GM19023 (cell line): ENCODE data around the gene SGSH.
"Not testable (repeated sequence)": the region's sequence is repeated elsewhere in the genome, so short reads cannot be mapped to it uniquely, and the experiment has no call there.

ENCODE experiments used
- ATAC-seq: cut with Tn5 transposase; IDR thresholded peaks from one replicate; pipeline ENCODE4 v1.9.1; 2021; ENCODE audit warnings: mild to moderate bottlenecking, moderate library complexity; ENCODE audit not compliant: unreplicated experiment

SGSH gene

GRCh38 chr17:80220054-80220735 lies at the start of gene SGSH, which contains the start of gene SLC26A11:
Gene SGSH (minus strand): TSS chr17:80220333. CDS start chr17:80220313, 20 bp downstream.
Gene SLC26A11 (plus strand): TSS chr17:80220427. CDS start chr17:80221561, 1,134 bp downstream.
- ATAC-seq = peak; percentile 51

- ATAC-seq = no peak
Measured at GRCh38 chr17:80269405-80269807, 49.3 kb upstream of the SGSH start.

DNA sequence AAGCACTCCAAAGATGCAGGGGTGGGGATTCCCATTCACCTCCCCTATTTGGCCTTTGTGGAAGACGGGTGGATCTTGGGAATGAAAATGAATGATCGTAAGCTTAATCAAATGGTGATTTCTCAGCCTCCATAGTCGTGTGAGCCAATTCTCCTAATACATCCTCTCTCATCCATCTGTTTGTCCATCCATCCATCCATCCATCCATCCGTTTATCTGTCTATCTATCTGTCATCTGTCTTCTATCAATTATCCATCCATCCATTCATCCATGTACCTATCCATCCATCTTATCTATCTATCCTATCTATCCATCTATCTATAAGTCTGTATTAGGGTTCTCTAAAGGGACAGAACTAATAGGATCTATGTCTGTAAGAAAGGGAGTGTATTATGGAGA lies 48.3 kb upstream of the SGSH start:
- no peak for ATAC-seq

GRCh38 chr17:80267391-80267790 lies 47.3 kb upstream of the SGSH start:
- ATAC-seq = no peak

DNA sequence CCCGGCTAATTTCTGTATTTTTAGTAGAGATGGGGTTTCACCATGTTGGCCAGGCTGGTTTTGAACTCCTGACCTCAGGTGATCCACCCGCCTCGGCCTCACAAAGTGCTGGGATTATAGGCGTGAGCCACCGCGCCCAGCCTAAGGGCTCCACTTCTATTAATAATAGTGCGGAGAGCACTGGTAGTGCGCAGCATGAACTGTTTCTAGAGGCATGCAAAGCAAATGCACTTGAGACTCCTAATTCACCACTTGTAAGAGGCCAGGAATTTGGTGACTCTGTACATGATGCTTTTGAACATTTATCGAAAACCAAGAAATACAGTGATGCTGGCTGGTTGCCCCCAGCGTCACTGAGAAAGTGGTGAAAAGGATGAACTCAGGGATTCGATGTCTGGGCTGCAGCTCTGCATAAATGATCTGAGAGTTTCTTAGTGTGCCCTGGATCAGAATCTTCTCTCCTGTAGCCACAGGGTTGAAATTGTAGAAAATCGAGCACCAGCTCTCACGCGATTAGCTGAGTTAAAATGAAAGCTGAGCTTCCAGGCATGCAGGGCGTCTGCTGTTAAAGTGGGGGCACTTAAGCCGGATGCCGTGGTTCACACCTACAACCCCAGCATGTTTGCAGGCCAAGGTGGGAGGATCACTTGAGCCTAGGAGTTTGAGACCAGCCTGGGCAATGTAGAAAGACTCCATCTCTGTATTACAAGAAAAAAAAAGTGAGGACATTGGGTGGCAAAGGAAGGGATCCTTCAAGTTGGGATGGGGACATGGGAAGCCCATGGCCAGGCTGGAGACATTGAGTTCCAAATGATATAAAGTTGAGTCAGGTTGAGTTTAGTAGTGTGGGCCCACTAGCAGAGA lies 45.3 kb upstream of the SGSH start:
- no peak for ATAC-seq

DNA sequence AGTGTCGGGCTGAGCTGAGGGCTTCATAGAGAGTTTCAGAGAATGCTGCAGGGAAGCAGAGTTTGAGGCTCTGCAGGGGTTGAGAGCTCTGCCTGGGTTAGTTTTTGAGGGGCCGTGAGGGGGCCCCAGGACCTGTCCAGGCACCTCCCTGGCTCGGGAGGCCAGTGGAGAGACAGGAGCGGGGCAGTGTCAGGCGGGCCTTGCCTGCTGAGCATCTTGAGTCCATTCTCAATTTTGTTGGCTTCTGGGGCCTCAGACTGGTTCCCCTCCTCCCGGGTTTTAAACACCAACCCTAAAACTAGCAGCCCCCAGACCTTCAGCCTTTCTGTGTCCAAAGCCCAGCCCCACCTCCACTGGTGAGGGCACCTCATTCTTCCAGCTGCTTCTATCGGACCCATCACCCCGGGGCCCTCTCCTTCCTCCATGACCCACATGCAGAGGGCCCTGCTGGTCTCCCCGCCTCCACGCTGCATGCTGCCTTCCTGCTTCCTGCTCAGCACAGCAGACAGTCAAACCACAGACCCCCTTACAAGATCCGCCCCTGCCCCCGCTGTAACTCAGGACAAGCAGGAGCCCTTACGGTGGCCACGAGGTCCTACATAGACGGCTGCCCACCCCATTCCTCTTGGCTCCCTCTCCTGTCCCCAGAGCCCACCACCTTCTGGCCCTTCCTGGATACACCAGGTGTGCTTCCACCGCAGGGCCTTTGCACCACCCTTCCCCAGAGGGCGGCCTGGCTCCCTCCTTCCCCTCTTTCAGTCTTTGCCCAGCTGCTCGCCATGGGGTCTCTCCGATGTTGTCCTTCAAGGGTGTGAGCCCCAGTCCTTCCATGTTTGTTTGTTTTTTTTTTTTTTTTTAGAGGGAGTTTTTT lies 44.3 kb upstream of the SGSH start:
- ATAC-seq = no peak

GRCh38 chr17:80263253-80264204 lies 43.4 kb upstream of the SGSH start:
- ATAC-seq = peak; percentile 39

DNA sequence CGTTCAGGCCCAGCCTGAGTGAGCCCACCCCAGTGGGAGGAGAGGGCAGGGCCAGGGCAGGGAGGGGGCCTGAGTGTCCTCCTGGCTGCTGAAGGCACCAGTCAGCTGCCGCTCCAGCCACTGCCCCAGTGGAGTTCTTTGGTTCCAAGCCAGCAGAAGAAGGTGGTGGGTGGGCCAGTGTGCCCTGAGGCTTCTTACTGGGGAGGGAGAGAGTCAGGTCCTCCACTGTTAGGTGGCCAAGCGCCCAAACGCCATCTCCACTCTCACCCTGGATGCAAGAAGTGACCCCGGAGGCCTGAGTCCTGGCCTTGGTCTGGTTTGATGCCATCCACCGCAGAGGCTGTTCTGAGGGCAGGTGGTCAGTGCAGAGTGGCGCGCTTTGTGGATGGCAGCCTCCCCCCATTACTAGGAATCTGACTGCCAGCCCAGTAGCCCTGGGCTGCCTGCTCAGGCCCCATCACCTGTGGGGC lies 42.7 kb upstream of the SGSH start:
- no peak for ATAC-seq

DNA sequence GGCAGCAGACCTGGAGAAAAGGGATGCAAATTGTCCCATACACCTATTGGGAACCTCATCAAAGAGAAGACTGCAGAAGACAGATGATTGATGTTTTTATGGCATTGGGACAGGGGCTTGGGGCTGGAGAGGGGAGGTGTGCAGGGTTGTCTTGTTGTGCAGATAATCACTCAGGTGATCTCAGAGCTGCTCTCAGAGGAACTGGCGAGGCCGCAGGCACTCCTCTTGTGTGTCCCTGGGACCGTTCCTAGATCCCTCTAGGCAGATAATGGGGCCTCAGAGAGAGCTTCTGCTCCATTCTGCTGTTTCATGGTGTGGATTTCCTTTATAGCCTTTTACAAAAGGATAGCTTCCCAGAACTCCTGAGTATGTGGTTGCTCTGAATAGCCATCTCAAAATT lies 42.2 kb upstream of the SGSH start:
- ATAC-seq = no peak

- no peak for ATAC-seq
Measured at GRCh38 chr17:80261895-80262279, 41.8 kb upstream of the SGSH start.

DNA sequence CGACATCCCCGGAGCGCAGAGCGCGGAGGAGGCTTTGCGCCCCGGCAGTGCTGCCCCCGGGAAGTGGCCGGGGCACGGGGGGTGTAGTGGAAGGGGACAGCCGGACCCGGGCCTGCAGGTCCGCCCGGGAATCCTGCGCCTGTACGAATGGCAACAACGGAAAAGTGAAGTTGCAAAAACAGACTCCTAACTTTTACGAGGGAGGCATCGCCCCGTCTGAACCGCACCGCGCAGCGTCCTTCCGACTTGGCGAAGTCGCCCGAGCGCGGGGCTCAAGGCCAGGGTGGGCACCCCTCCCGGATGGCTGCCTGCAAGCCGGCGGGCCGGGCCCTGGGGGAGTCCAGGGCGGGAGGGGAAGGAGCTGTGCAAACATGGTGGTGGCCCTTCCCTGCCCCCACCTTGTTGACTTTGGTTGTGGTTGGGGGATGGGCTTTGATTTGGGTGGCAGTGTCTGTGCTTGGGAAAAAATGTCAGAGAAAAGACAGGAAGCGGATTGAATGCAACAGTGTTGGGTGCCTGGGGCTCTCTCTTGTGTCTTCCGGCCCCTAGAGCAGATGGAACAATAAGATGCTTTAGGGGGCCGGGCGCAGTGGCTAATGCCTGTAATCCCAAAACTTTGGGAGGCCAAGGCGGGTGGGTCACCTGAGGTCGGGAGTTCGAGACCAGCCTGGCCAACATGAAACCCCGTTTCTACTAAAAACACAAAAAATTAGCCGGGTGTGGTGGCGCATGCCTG lies 41.2 kb upstream of the SGSH start:
- ATAC-seq = no peak

DNA sequence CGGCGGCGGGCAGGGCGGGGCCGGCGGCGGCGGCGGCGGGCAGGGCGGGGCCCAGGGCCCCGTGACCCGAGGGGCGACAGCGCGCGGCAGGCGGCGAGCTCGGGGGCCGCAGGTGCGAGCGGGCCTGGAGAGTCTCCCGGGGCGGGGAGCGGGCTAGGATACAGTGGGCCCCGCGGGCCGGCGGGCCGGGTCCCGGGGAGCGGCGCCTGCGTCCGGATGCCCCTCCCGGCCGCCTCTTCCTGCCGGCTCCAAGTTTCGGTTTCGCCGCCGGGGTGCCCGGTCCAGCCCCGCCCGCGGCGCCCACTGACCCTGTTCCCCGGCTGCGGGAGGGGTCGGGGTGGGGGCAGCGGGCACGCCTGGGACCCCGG lies 40.6 kb upstream of the SGSH start, which contains the start of gene RNF213:
RNF213 (plus strand) TSS at position 62 of the 368 bp plus-strand sequence. CDS start 2,830 bp downstream, outside the sequence.
- ATAC-seq = peak; percentile 33

DNA sequence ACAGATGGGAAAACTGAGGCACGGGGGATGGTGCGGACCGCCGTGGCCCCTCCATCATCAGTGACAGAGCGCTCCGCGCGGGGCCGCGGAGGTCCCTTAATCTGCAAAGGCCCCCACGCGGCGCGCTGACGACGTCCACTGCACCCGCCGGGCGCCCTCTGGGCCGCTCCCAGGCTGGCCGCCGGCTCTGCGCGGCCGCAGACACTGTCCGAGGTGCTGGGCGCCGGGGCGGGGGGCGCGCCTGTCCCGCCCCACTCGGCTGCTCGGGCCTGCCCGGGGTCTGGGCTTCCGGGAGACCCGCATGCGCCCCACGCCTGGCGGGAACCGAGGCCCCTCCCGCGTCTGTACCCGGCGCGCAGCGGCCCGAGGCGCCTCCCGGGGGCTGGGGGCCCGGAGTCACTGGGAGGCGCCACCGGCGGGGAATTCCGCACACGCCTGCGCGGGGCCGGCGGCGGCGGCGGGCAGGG lies 40.0 kb upstream of the SGSH start:
- ATAC-seq = peak; percentile 36

GRCh38 chr17:80259457-80260068 lies 39.4 kb upstream of the SGSH start:
- ATAC-seq = no peak

DNA sequence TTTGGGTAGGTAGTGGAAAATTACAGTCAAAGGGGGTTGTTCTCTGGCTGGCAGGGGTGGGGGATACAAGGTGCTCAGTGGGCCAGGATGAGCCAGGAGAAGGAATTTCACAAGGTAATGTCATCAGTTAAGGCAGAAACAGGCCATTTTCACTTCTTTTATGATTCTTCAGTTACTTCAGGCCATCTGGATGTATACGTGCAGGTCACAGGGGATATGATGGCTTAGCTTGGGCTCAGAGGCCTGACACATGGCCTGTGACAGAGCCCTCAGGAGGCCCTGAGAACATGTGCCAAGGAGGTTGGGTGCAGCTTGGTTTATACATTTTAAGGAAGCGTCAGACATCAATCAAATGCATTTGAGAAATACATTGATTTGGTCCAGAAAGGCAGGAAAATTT lies 38.2 kb upstream of the SGSH start:
- ATAC-seq = not testable (repeated sequence)

DNA sequence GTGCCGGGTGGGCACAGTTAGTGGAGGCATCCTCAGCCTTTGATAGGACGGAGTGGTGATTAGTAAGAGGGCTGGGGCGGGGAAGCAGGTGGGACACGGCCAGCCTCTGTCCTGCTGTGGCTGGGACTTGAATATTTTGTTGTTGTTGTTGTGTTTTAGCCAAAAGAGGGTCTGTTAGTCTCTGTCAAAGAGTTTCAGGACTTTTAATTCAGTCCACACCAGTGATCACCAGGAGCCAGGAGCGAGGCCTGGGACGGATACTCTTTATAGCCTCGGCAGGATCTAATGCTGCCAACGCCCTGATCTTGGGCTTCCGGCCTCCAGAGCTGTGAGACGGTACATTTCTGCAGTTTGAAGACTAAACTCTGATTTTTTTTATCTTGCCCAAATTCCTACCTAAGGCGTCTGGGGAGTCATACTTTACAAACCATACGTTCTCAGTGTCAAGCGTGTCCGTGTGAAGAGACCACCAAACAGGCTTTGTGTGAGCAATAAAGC lies 37.6 kb upstream of the SGSH start:
- ATAC-seq = no peak

- no peak for ATAC-seq
Measured at GRCh38 chr17:80256034-80256350, 35.9 kb upstream of the SGSH start.

GRCh38 chr17:80254396-80255251 lies 34.5 kb upstream of the SGSH start:
- ATAC-seq = no peak
